Measurements from ENCODE around the gene OPN3.

GRCh38 chr1:241596633-241597032, 43.5 kb downstream of the OPN3 start:
- TF ChIP-seq CTCF (IDR thresholded peaks at IDR 0.05): no peak
- no peak for TF ChIP-seq POLR2A (IDR thresholded peaks at IDR 0.05)

All from uterus (tissue), 2 donors.